Measurements from ENCODE around the gene INPP5K. TPM values are rescaled to one million over a fixed set of nuclear protein-coding genes. Genes with fewer than 3 reads are reported as not detected.
"Not testable (repeated sequence)": the region's sequence is repeated elsewhere in the genome, so short reads cannot be mapped to it uniquely, and the experiment has no call there.

The INPP5K gene
- total RNA-seq (2012; rRNA removed) = 14.2 and 15.7 TPM in 2 replicates

DNA sequence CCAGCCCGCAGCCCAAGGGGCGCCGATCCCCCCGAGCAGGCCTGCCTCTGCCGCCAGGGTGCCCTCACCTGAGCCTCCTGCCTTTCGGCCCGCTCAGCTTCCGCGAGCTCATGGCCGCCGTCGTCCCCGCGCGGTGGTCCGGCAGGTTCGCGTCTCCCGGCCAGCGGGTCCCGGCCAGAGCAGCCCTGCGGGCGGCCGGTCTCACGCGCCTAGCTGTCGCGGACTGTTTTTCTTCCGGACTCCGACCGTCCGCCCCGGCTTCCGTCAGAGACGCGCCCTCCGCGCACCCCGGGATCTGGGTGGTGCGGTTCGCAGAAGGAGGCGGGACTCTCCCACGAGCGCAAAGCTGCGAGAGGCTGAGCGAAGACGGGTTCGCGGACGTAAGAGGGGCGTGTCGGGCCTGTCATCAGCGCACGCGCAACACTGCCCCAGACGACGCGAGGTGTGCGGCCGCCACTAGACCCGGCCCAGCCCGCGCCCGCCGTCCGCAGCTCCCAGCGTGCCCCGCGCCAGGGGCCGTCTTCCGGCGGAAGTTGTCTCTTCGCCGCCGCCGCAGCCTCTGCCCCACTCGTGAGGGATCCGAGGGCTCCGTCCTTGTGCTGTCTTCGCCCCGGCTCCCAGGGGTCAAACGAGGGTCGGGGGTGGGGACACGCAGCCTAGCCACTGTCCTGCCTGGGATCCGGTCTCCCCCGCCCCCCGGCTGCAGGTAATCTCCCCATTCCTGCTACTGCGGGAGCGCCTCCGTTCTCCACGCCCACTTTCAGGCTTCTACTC, at the start of gene INPP5K:
Gene INPP5K, minus strand, starts transcription at position 225 of the 774 bp plus-strand sequence. Its CDS starts 113 bp downstream, at position 112.
- Histone ChIP-seq H3K4me2 (ENCODE audit: low read length) (peak within 1 kb of the TSS; percentile 98), H3K27me3 (ENCODE audit: control insufficient read depth, insufficient read depth, low read length) (no peaks in the 10 kb centered on the region), H3K9me3 (replicated peaks; ENCODE audit: low read length) (no peaks in the 10 kb centered on the region), H3K4me1 (ENCODE audit: control insufficient read depth, insufficient read depth, low read length) (peaks cover 25% of the 10 kb centered on the region), H3K4me3 (ENCODE audit: low read length) (peak within 1 kb of the TSS; percentile 99), H3K9ac (ENCODE audit: low read depth, low read length) (peak within 1 kb of the TSS; percentile 98), H3K36me3 (ENCODE audit: insufficient read depth, low read length) (peaks cover 14% of the 10 kb centered on the region)

GRCh38 chr17:1565877-1566276, 49.5 kb upstream of the INPP5K start:
- Histone ChIP-seq H3K4me3 (ENCODE audit: low read length) (no peak overlapping the region), H3K36me3 (ENCODE audit: insufficient read depth, low read length) (no peaks in the 10 kb centered on the region), H3K4me2 (ENCODE audit: low read length) (no peak overlapping the region), H3K9ac (ENCODE audit: low read depth, low read length) (no peak overlapping the region), H3K27me3 (ENCODE audit: control insufficient read depth, insufficient read depth, low read length) (peaks cover 4% of the 10 kb centered on the region), H3K4me1 (ENCODE audit: control insufficient read depth, insufficient read depth, low read length) (peaks cover 5% of the 10 kb centered on the region), H3K9me3 (replicated peaks; ENCODE audit: low read length) (no peaks in the 10 kb centered on the region)

DNA sequence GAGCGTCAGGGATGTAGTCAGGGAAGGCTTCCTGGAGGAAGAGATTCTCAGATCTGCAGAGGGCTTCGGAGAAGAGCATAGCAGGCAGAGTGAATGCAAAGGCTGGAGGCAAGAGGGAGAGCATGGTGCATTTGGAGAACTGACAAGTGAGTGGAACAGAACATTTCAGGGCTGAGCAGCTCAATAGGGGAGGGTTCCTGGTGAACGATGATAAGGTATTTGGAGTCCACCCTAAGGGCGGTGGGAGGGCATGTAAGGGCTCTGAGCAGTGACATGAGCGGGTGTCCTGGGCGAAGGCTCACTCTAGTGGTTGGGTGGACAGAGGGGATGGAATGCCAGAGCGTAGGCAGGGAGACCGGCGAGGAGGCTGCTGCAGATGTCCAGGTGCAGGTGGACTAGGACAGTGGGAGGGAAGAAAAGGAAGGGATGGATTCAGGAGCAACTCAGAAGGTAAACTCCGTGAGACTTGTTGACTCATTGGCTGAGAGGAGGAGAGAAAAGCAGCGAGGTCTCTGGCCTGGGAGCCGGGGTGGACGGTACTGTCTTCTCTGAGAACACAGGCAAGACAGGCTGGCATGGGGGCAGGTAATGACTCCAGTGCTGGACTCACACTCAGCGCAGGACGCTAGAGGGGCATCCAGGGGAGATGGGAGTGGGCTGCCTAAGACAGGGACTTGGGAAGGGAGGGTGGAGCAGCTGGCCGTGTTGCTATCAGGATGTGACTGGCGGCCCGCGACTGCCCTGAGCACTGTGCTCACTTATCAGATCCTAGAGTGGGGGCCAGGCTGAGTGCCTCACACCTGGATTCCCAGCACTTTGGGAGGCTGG, 47.6 kb upstream of the INPP5K start:
- Histone ChIP-seq H3K4me2 (ENCODE audit: low read length) (no peak overlapping the region), H3K9ac (ENCODE audit: low read depth, low read length) (no peak overlapping the region), H3K36me3 (ENCODE audit: insufficient read depth, low read length) (peaks cover 3% of the 10 kb centered on the region), H3K4me3 (ENCODE audit: low read length) (no peak overlapping the region), H3K27me3 (ENCODE audit: control insufficient read depth, insufficient read depth, low read length) (no peaks in the 10 kb centered on the region), H3K9me3 (replicated peaks; ENCODE audit: low read length) (no peaks in the 10 kb centered on the region), H3K4me1 (ENCODE audit: control insufficient read depth, insufficient read depth, low read length) (peaks cover 12% of the 10 kb centered on the region)

GRCh38 chr17:1563471-1563785, 47.0 kb upstream of the INPP5K start:
- H3K4me2 ChIP-seq (ENCODE audit: low read length); H3K36me3 ChIP-seq (ENCODE audit: insufficient read depth, low read length); H3K27me3 ChIP-seq (ENCODE audit: control insufficient read depth, insufficient read depth, low read length); H3K4me3 ChIP-seq (ENCODE audit: low read length); H3K9ac ChIP-seq (ENCODE audit: low read depth, low read length); H3K9me3 ChIP-seq (replicated peaks; ENCODE audit: low read length): not testable (repeated sequence)
- peaks cover 12% of the 10 kb centered on the region for H3K4me1 ChIP-seq (ENCODE audit: control insufficient read depth, insufficient read depth, low read length)

GRCh38 chr17:1562176-1562643, 45.8 kb upstream of the INPP5K start:
- Histone ChIP-seq H3K27me3 (ENCODE audit: control insufficient read depth, insufficient read depth, low read length) (no peaks in the 10 kb centered on the region), H3K9me3 (replicated peaks; ENCODE audit: low read length) (no peaks in the 10 kb centered on the region), H3K36me3 (ENCODE audit: insufficient read depth, low read length) (peaks cover 3% of the 10 kb centered on the region), H3K9ac (ENCODE audit: low read depth, low read length) (peak overlapping the region; percentile 92), H3K4me1 (ENCODE audit: control insufficient read depth, insufficient read depth, low read length) (peaks cover 12% of the 10 kb centered on the region), H3K4me2 (ENCODE audit: low read length) (peak overlapping the region; percentile 98), H3K4me3 (ENCODE audit: low read length) (peak overlapping the region; percentile 85)

- H3K9ac ChIP-seq (ENCODE audit: low read depth, low read length) = peak overlapping the region; percentile 92
- H3K4me1 ChIP-seq (ENCODE audit: control insufficient read depth, insufficient read depth, low read length) = peaks cover 12% of the 10 kb centered on the region
- peak overlapping the region; percentile 85 for H3K4me3 ChIP-seq (ENCODE audit: low read length)
- peak overlapping the region; percentile 98 for H3K4me2 ChIP-seq (ENCODE audit: low read length)
- no peaks in the 10 kb centered on the region for H3K9me3 ChIP-seq (replicated peaks; ENCODE audit: low read length)
- peaks cover 3% of the 10 kb centered on the region for H3K36me3 ChIP-seq (ENCODE audit: insufficient read depth, low read length)
- no peaks in the 10 kb centered on the region for H3K27me3 ChIP-seq (ENCODE audit: control insufficient read depth, insufficient read depth, low read length)
Measured at GRCh38 chr17:1561420-1562175, 45.2 kb upstream of the INPP5K start.

DNA sequence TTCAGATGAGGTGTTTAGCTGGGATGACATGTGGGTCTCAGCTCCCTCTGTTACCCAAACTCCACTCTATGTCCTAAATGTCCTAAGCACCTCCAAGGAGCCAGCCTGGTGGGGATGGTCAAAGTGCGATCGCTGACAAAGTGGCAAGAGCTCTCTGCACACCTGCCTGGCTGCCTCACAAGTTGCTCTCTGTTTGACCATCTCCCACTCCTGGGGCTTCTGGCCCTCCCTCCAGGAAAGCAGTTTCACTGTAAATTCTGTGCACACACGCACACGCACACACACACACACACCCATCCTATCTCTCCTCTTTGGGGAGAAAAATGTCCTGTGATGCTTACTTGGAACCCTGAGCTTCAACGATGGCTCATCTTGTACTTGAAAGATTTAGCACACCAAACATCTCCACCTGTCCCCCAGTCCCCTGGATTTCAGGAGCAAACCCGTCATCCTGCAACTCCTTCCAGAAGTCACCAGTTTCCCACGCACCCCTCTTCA, 44.5 kb upstream of the INPP5K start:
- H3K9ac ChIP-seq (ENCODE audit: low read depth, low read length) = peak overlapping the region; percentile 92
- no peaks in the 10 kb centered on the region for H3K27me3 ChIP-seq (ENCODE audit: control insufficient read depth, insufficient read depth, low read length)
- peak overlapping the region; percentile 85 for H3K4me3 ChIP-seq (ENCODE audit: low read length)
- no peaks in the 10 kb centered on the region for H3K9me3 ChIP-seq (replicated peaks; ENCODE audit: low read length)
- peak overlapping the region; percentile 98 for H3K4me2 ChIP-seq (ENCODE audit: low read length)
- peaks cover 12% of the 10 kb centered on the region for H3K4me1 ChIP-seq (ENCODE audit: control insufficient read depth, insufficient read depth, low read length)
- H3K36me3 ChIP-seq (ENCODE audit: insufficient read depth, low read length) = peaks cover 10% of the 10 kb centered on the region

- H3K9ac ChIP-seq (ENCODE audit: low read depth, low read length) = no peak overlapping the region
- peak overlapping the region; percentile 98 for H3K4me2 ChIP-seq (ENCODE audit: low read length)
- H3K4me1 ChIP-seq (ENCODE audit: control insufficient read depth, insufficient read depth, low read length) = peaks cover 12% of the 10 kb centered on the region
- no peaks in the 10 kb centered on the region for H3K27me3 ChIP-seq (ENCODE audit: control insufficient read depth, insufficient read depth, low read length)
- peaks cover 16% of the 10 kb centered on the region for H3K36me3 ChIP-seq (ENCODE audit: insufficient read depth, low read length)
- H3K4me3 ChIP-seq (ENCODE audit: low read length) = peak overlapping the region; percentile 85
- H3K9me3 ChIP-seq (replicated peaks; ENCODE audit: low read length) = no peaks in the 10 kb centered on the region
Measured at GRCh38 chr17:1560101-1560857, 43.9 kb upstream of the INPP5K start.

- Histone ChIP-seq H3K4me2 (ENCODE audit: low read length) (no peak overlapping the region), H3K4me1 (ENCODE audit: control insufficient read depth, insufficient read depth, low read length) (peaks cover 12% of the 10 kb centered on the region), H3K9ac (ENCODE audit: low read depth, low read length) (no peak overlapping the region), H3K9me3 (replicated peaks; ENCODE audit: low read length) (no peaks in the 10 kb centered on the region), H3K27me3 (ENCODE audit: control insufficient read depth, insufficient read depth, low read length) (no peaks in the 10 kb centered on the region), H3K36me3 (ENCODE audit: insufficient read depth, low read length) (peaks cover 23% of the 10 kb centered on the region), H3K4me3 (ENCODE audit: low read length) (no peak overlapping the region)
Measured at GRCh38 chr17:1559047-1560043, 42.9 kb upstream of the INPP5K start.

- Histone ChIP-seq H3K4me1 (ENCODE audit: control insufficient read depth, insufficient read depth, low read length) (peaks cover 12% of the 10 kb centered on the region), H3K4me2 (ENCODE audit: low read length) (no peak overlapping the region), H3K9ac (ENCODE audit: low read depth, low read length) (no peak overlapping the region), H3K36me3 (ENCODE audit: insufficient read depth, low read length) (peaks cover 30% of the 10 kb centered on the region), H3K27me3 (ENCODE audit: control insufficient read depth, insufficient read depth, low read length) (no peaks in the 10 kb centered on the region), H3K4me3 (ENCODE audit: low read length) (no peak overlapping the region), H3K9me3 (replicated peaks; ENCODE audit: low read length) (no peaks in the 10 kb centered on the region)
Measured at GRCh38 chr17:1558401-1558800, 42.0 kb upstream of the INPP5K start.
